Activated T-helper 2 cell treated with anti-CD3 and anti-CD28 coated beads, Interferon-gamma antibody, Interleukin-2, Interleukin-4, amounts not matched to agents 10 μg/mL and 5 μg/mL and 100 μg/mL, durations not matched to agents 14 hours and 24 hours and 36 hours (primary cell): ENCODE data around the gene LDLR. TPM values are rescaled to one million over a fixed set of nuclear protein-coding genes. Genes with fewer than 3 reads are reported as not detected.
"Not testable (repeated sequence)": the region's sequence is repeated elsewhere in the genome, so short reads cannot be mapped to it uniquely, and the experiment has no call there.

Experiments used
- DNase-seq: peaks from one replicate; pipeline ENCODE4 v3.0.0; 2021; ENCODE audit warnings: low spot score
- H3K27ac Mint-ChIP-seq: one replicate; pipeline ENCODE4 v1.8.0; 2021; ENCODE audit warnings: mixed read lengths
- H3K27me3 Mint-ChIP-seq: one replicate; pipeline ENCODE4 v1.8.0; 2021; ENCODE audit warnings: low read depth, mixed read lengths
- H3K36me3 Mint-ChIP-seq: one replicate; pipeline ENCODE4 v1.8.0; 2021; ENCODE audit warnings: low read depth, mixed read lengths
- H3K4me1 Mint-ChIP-seq: one replicate; pipeline ENCODE4 v1.8.0; 2021; ENCODE audit warnings: low read depth, mixed read lengths
- H3K4me3 Mint-ChIP-seq: one replicate; pipeline ENCODE4 v1.8.0; 2021; ENCODE audit warnings: low read depth, mild to moderate bottlenecking, moderate library complexity, mixed read lengths
- H3K9me3 Mint-ChIP-seq: one replicate; pipeline ENCODE4 v1.8.0; 2021; ENCODE audit warnings: mixed read lengths
- intact Hi-C: fragments of 100-400 bp; cut with micrococcal nuclease; formaldehyde crosslinking; loops from one replicate; pipeline ENCODE4 v1.15.1; 2023
- total RNA-seq: library from RNA; stranded (reverse); gene quantifications from 2 replicates; pipeline ENCODE4 v1.2.3, GENCODE V29; 2022

Gene LDLR
- total RNA-seq, 1 donor from 2014 or later, result 138 TPM

DNA sequence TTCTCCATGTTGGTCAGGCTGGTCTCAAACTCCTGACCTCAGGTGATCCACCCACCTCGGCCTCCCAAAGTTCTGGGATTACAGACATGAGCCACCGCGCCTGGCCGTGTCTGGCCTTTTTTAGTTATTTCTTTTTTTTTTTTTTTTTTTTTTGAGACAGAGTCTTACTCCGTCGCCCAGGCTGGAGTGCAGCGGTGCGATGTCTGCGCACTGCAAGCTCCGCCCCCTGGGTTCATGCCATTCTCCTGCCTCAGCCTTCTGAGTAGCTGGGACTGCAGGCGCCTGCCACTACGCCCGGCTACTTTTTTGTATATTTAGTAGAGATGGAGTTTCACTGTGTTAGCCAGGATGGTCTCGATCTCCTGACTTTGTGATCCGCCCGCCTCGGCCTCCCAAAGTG is 32.7 kb downstream of the LDLR start:
- H3K27me3 Mint-ChIP-seq, H3K4me3 Mint-ChIP-seq, H3K9me3 Mint-ChIP-seq, H3K27ac Mint-ChIP-seq, H3K4me1 Mint-ChIP-seq, DNase-seq, intact Hi-C loops: not testable (repeated sequence)
- H3K36me3 Mint-ChIP-seq, result peaks cover 62% of the 10 kb centered on the region

GRCh38 chr19:11123114-11123513 is 33.9 kb downstream of the LDLR start:
- no peaks in the 10 kb centered on the region for H3K9me3 Mint-ChIP-seq
- H3K27ac Mint-ChIP-seq, result no peak overlapping the region
- H3K36me3 Mint-ChIP-seq, result peaks cover 62% of the 10 kb centered on the region
- DNase-seq, result no peak
- H3K4me3 Mint-ChIP-seq, result no peak overlapping the region
- intact Hi-C loops, result no loop called here
- no peaks in the 10 kb centered on the region for H3K4me1 Mint-ChIP-seq
- H3K27me3 Mint-ChIP-seq, result no peaks in the 10 kb centered on the region

GRCh38 chr19:11124157-11124556 is 34.9 kb downstream of the LDLR start:
- not testable (repeated sequence) for H3K27me3 Mint-ChIP-seq

DNA sequence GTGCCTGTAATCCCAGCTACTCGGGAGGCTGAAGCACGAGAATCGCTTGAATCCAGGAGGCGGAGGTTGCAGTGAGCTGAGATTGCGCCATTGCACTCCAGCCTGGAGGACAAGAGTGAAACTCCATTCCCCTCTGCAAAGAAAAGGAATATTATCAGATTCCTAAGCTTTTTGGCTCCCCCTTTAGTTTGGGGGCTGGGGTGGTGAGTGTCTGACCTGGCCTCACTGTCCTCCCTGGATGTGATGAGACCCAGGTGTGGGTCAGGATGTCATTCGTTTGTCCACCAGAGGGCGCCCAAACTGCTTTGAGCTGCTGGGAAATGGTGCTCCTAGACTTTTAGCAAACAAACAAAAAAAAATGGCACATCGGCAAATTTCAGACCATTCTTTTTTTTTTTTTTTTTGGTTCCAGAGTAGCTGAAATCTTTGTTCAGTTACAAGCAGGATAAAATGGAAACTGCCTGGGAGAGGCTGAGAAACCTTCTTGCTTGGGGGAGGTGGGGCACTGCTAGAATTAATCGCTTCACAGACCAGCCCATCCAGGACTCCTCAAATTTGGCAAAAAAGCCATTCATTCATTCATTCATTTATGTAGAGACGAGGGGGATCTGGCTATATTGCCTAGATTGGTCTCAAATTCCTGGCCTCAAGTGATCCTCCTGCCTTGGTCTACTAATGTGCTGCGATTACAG is 36.9 kb downstream of the LDLR start:
- intact Hi-C loops, result no loop called here
- Mint-ChIP-seq H3K4me3 (no peak overlapping the region), H3K27me3 (no peaks in the 10 kb centered on the region), H3K9me3 (no peaks in the 10 kb centered on the region), H3K4me1 (no peaks in the 10 kb centered on the region), H3K36me3 (peaks cover 53% of the 10 kb centered on the region), H3K27ac (no peak overlapping the region)
- DNase-seq, result peak; percentile 55

More at GRCh38 chr19:11124157-11124556, 34.9 kb downstream of the LDLR start:
- DNase-seq, H3K4me3 Mint-ChIP-seq, intact Hi-C loops, H3K9me3 Mint-ChIP-seq, H3K4me1 Mint-ChIP-seq, H3K27ac Mint-ChIP-seq: not testable (repeated sequence)
- H3K36me3 Mint-ChIP-seq, result peaks cover 56% of the 10 kb centered on the region

GRCh38 chr19:11127905-11128304 is 38.6 kb downstream of the LDLR start:
- Mint-ChIP-seq H3K9me3 (no peaks in the 10 kb centered on the region), H3K4me3 (no peak overlapping the region), H3K36me3 (peaks cover 63% of the 10 kb centered on the region), H3K27ac (no peak overlapping the region), H3K4me1 (no peaks in the 10 kb centered on the region), H3K27me3 (no peaks in the 10 kb centered on the region)
- DNase-seq, result no peak
- intact Hi-C loops, result no loop called here

DNA sequence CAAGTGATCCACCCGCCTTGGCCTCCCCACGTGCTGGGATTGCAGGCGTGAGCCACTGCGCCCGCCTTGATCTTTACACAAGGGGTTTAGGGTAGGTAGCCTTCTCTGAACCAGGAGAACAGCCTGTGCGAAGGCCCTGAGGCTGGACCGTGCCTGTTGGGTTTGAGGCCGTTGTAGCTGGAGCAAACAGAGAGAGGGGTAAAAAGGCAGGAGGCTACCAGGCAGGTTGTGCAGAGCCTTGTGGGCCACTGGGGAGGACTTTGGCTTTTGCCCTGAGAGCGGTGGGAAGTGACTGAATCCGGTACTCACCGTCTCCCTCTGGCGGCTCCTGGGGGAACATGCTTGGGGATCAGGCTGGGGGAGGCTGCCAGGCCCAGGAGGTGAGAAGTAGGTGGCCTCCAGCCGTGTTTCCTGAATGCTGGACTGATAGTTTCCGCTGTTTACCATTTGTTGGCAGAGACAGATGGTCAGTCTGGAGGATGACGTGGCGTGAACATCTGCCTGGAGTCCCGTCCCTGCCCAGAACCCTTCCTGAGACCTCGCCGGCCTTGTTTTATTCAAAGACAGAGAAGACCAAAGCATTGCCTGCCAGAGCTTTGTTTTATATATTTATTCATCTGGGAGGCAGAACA is 41.7 kb downstream of the LDLR start:
- no peaks in the 10 kb centered on the region for H3K9me3 Mint-ChIP-seq
- peaks cover 63% of the 10 kb centered on the region for H3K36me3 Mint-ChIP-seq
- H3K27me3 Mint-ChIP-seq, result no peaks in the 10 kb centered on the region
- intact Hi-C loops, result loop anchor here (10.0 kb wide), 1 partner anchor 96 kb away; no protein-coding TSS in a partner anchor
- peaks cover under 1% of the 10 kb centered on the region for H3K4me1 Mint-ChIP-seq
- H3K4me3 Mint-ChIP-seq, result no peak overlapping the region
- peak; percentile 60 for DNase-seq
- H3K27ac Mint-ChIP-seq, result no peak overlapping the region

GRCh38 chr19:11131471-11131870 is 42.2 kb downstream of the LDLR start:
- H3K4me3 Mint-ChIP-seq, result no peak overlapping the region
- no peak overlapping the region for H3K27ac Mint-ChIP-seq
- H3K9me3 Mint-ChIP-seq, result no peaks in the 10 kb centered on the region
- peaks cover 3% of the 10 kb centered on the region for H3K4me1 Mint-ChIP-seq
- H3K36me3 Mint-ChIP-seq, result peaks cover 58% of the 10 kb centered on the region
- DNase-seq, result no peak
- no peaks in the 10 kb centered on the region for H3K27me3 Mint-ChIP-seq
- intact Hi-C loops, result loop anchor here (10.0 kb wide), 1 partner anchor 97 kb away; no protein-coding TSS in a partner anchor

- intact Hi-C loops, result loop anchor here (5.0 to 10.0 kb wide), 2 partner anchors 66 to 102 kb away; no protein-coding TSS in a partner anchor
- Mint-ChIP-seq H3K27ac (no peak overlapping the region), H3K36me3 (peaks cover 24% of the 10 kb centered on the region), H3K4me3 (no peak overlapping the region), H3K9me3 (no peaks in the 10 kb centered on the region), H3K4me1 (peaks cover 9% of the 10 kb centered on the region), H3K27me3 (no peaks in the 10 kb centered on the region)
- no peak for DNase-seq
Observed at GRCh38 chr19:11136400-11137101, 47.3 kb downstream of the LDLR start.

- H3K4me3 Mint-ChIP-seq, result peak overlapping the region; percentile 76
- peaks cover 14% of the 10 kb centered on the region for H3K36me3 Mint-ChIP-seq
- peak; percentile 29 for DNase-seq
- no peaks in the 10 kb centered on the region for H3K9me3 Mint-ChIP-seq
- H3K27ac Mint-ChIP-seq, result peak overlapping the region; percentile 69
- H3K4me1 Mint-ChIP-seq, result peaks cover 9% of the 10 kb centered on the region
- no peaks in the 10 kb centered on the region for H3K27me3 Mint-ChIP-seq
- intact Hi-C loops, result loop anchor here (5.0 to 10.0 kb wide), 2 partner anchors 65 to 103 kb away; no protein-coding TSS in a partner anchor
Observed at GRCh38 chr19:11137542-11138384, 48.5 kb downstream of the LDLR start.

DNA sequence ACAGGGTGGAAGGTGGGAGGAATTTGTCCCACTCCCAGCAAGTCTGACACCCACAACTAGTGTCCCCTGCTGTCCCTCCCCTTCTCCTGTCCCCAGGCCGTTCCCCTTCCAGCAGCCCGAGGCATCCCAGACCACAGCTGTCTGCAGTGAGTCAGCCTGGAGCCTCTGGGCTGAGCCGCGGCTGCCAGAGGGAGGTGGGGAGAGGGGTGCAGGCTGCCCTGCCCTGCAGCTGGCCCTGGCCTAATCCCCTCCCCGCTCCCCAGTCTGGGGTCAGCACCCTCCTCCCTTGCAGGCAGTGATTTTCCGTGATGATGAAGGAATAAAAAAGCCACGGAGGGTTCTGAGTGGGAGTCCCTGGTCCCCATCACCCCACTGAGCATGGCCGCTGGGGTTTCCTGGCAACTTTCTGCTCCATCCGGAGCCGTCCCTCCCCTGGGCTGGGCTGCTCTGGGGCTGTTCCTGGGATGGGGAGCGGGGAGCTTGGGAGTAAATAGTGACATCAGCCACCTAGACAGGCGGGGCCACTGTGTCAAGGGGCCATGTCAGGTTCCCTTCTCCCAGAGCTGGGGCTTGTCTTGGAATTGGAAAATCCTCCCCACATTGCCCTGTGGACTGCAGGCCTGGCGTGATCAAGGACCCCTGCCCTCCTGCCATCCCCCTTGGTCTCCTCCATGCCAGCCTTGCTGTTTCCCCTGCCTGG is 49.5 kb downstream of the LDLR start:
- intact Hi-C loops, result loop anchor here (5.0 to 10.0 kb wide), 2 partner anchors 64 to 104 kb away; no protein-coding TSS in a partner anchor
- Mint-ChIP-seq H3K27ac (no peak overlapping the region), H3K9me3 (no peaks in the 10 kb centered on the region), H3K4me3 (no peak overlapping the region), H3K4me1 (peaks cover 9% of the 10 kb centered on the region), H3K27me3 (no peaks in the 10 kb centered on the region), H3K36me3 (peaks cover 4% of the 10 kb centered on the region)
- DNase-seq, result no peak

DNA sequence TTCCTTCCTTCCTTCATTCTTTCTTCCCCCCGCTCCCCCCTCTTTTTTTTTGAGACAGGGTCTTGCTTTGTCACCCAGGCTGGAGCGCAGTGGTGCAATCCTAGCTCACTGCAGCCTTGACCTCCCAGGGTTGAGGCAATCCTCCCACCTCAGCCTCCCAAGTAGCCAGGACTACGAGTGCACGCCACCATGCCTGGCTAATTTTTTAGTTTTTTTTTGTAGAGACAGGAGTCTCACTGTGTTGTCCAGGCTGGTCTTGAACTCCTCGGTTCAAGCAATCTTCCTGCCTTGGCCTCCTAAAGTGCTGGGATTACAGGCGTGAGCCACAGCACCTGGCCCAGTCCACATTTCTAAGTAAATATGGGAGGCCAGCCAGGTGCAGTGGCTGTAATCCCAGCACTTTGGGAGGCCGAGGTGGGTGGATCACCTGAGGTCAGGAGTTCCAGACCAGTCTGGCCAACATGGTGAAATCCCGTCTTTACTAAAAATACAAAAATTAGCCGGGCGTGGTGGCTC is 50.8 kb downstream of the LDLR start:
- H3K9me3 Mint-ChIP-seq, H3K27me3 Mint-ChIP-seq, intact Hi-C loops, H3K27ac Mint-ChIP-seq, DNase-seq, H3K4me3 Mint-ChIP-seq, H3K4me1 Mint-ChIP-seq, H3K36me3 Mint-ChIP-seq: not testable (repeated sequence)

DNA sequence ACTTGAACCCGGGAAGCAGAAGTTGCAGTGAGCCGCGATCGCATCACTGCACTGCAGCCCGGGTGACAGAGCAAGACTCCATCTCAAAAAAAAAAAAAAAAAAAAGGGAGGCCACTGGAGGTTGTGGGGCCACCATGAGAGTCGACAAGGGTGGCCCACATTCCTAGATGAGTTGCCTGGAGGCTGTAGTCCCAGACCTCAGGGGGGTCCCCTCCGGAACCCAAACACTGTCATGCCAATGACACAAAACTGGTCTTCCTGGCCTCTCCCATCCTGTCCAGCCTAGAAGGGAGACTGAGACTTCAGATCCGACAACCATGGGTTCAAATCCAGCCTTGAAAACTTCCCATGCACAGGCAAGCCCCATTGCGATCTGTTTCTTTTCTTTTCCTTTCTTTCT is 51.6 kb downstream of the LDLR start:
- H3K36me3 Mint-ChIP-seq, result peaks cover 10% of the 10 kb centered on the region
- no peak overlapping the region for H3K4me3 Mint-ChIP-seq
- no peaks in the 10 kb centered on the region for H3K9me3 Mint-ChIP-seq
- H3K27ac Mint-ChIP-seq, result no peak overlapping the region
- intact Hi-C loops, result no loop called here
- no peak for DNase-seq
- peaks cover 8% of the 10 kb centered on the region for H3K4me1 Mint-ChIP-seq
- H3K27me3 Mint-ChIP-seq, result no peaks in the 10 kb centered on the region
